ENCODE data around the gene TEX13B. TPM values are rescaled to one million over a fixed set of nuclear protein-coding genes. Genes with fewer than 3 reads are reported as not detected.
A peak's percentile ranks its signal among the peaks of the same experiment; 100 is the strongest.

The TEX13B gene
- total and polyA plus RNA-seq, 4 donors: not detected

DNA sequence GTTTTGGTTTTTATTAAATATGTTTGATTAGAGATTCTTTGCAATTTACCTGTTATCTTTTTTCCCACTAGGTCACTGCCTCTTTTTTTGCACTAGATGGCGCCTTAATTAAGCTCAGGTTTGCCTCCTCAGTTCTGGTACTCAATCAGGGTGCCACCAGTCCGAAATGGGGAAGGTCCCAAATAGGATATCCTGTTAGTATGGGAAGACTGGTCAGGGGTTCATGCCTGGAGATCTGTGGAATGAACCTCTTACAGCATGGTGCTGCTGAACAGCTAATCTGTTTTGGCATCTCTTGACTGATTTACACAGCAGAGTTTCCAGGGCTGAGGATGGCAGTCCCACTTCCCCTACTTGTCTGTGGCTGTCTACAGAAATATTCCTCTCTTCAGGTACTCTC, 38.5 kb upstream of the TEX13B start:
- Histone ChIP-seq H3K9ac (ENCODE audit: low read depth in 1 of 2, low read length in 2 of 2) (no peak overlapping the region), H3K9me3 (ENCODE audit: control insufficient read depth in 4 of 4, low read length in 3 of 4) (no peaks in the 10 kb centered on the region), H3K4me3 (ENCODE audit: low read depth in 1 of 3, low read length in 3 of 3) (no peak overlapping the region), H3K4me1 (ENCODE audit: control insufficient read depth in 4 of 4, insufficient read depth in 4 of 4, low read length in 3 of 4) (no peaks in the 10 kb centered on the region), H3K27me3 (ENCODE audit: control insufficient read depth in 4 of 4, insufficient read depth in 4 of 4, low read length in 3 of 4) (peaks cover 0 to 9% (median 0%) of the 10 kb centered on the region in 4 donors), H3K27ac (ENCODE audit: low read depth in 1 of 2, low read length in 2 of 2) (no peak overlapping the region), H3K36me3 (ENCODE audit: control insufficient read depth in 4 of 4, insufficient read depth in 3 of 4, low read depth in 1 of 4, low read length in 3 of 4) (no peaks in the 10 kb centered on the region)
- DNase-seq (ENCODE audit: low spot score): no peak
- WGBS: 11% methylated on average over 2 of the region's 2 CpGs
- TF ChIP-seq HNF4G (IDR thresholded peaks at IDR 0.05) (no peak), ZBTB33 (IDR thresholded peaks at IDR 0.05) (no peak), EGR1 (IDR thresholded peaks at IDR 0.05; ENCODE audit: low read depth in 2 of 2) (no peak), RAD21 (IDR thresholded peaks at IDR 0.05) (peak; percentile 67 to 78), CTCF (IDR thresholded peaks at IDR 0.05; ENCODE audit: low read depth, low read length, missing input control) (peak; percentile 50), REST (IDR thresholded peaks at IDR 0.05) (no peak), RXRA (IDR thresholded peaks at IDR 0.05) (no peak), TAF1 (conservative IDR thresholded peaks at IDR 0.05) (no peak)

DNA sequence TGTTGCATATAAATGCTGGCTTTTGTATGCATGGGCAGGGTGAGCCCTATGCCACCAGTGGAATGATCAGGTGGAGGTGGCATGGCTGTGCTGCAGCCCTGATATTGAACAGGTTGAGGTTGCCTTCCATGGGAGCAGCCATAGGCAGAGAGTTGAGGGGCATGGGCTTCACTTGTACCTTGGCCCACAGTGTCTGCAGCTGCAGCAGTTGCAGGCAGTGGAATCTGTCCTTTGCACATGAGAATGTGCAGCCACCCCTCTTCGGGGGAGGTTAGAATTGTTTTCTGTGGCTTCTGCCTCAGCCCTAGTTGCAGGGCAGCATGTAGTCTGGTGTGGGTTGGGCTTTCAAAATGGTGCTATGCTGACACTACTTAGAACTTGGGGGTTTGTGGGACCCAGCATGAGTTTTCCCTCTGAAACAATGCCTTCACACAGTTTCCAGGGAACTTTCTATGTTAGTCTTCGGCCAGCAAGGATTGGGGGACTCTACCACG, 37.3 kb upstream of the TEX13B start:
- Histone ChIP-seq H3K9me3 (ENCODE audit: control insufficient read depth in 4 of 4, low read length in 3 of 4) (no peaks in the 10 kb centered on the region), H3K4me3 (ENCODE audit: low read depth in 1 of 3, low read length in 3 of 3) (no peak overlapping the region), H3K27ac (ENCODE audit: low read depth in 1 of 2, low read length in 2 of 2) (no peak overlapping the region), H3K9ac (ENCODE audit: low read depth in 1 of 2, low read length in 2 of 2) (no peak overlapping the region), H3K36me3 (ENCODE audit: control insufficient read depth in 4 of 4, insufficient read depth in 3 of 4, low read depth in 1 of 4, low read length in 3 of 4) (no peaks in the 10 kb centered on the region), H3K27me3 (ENCODE audit: control insufficient read depth in 4 of 4, insufficient read depth in 4 of 4, low read length in 3 of 4) (peaks cover 0 to 9% (median 0%) of the 10 kb centered on the region in 4 donors), H3K4me1 (ENCODE audit: control insufficient read depth in 4 of 4, insufficient read depth in 4 of 4, low read length in 3 of 4) (no peaks in the 10 kb centered on the region)
- no peak for DNase-seq (ENCODE audit: low spot score)
- WGBS: 56% methylated on average over 3 of the region's 3 CpGs
- no peak for TF ChIP-seq TAF1 (conservative IDR thresholded peaks at IDR 0.05)
- TF ChIP-seq GABPA (IDR thresholded peaks at IDR 0.05 in 1 of 2, conservative IDR thresholded peaks at IDR 0.05 in 1 of 2): no peak
- TF ChIP-seq FOXA2 (IDR thresholded peaks at IDR 0.05): no peak
- TF ChIP-seq, protein P1, sequence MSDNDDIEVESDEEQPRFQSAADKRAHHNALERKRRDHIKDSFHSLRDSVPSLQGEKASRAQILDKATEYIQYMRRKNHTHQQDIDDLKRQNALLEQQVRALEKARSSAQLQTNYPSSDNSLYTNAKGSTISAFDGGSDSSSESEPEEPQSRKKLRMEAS (IDR thresholded peaks at IDR 0.05): no peak
- TF ChIP-seq CTCF (IDR thresholded peaks at IDR 0.05; ENCODE audit: low read depth, low read length, missing input control): no peak
- no peak for TF ChIP-seq HNF4G (IDR thresholded peaks at IDR 0.05)
- no peak for TF ChIP-seq REST (IDR thresholded peaks at IDR 0.05)

All from liver (tissue), 9 donors.